Osteocyte (in vitro differentiated cells): Measurements from ENCODE around the gene ENTHD1. TPM values are rescaled to one million over a fixed set of nuclear protein-coding genes. Genes with fewer than 3 reads are reported as not detected.

Experiments used
- DNase-seq: peaks from one replicate; pipeline ENCODE4 v3.0.0; 2021; ENCODE audit warnings: mixed read lengths; ENCODE audit not compliant: unreplicated experiment; ENCODE audit errors: extremely low spot score
- H3K27ac Mint-ChIP-seq: one replicate; pipeline ENCODE4 v1.8.0; 2021; ENCODE audit warnings: mild to moderate bottlenecking, mixed read lengths; ENCODE audit not compliant: unreplicated experiment
- H3K27me3 Mint-ChIP-seq: one replicate; pipeline ENCODE4 v1.8.0; 2021; ENCODE audit warnings: mixed read lengths; ENCODE audit not compliant: unreplicated experiment
- H3K36me3 Mint-ChIP-seq: one replicate; pipeline ENCODE4 v1.8.0; 2021; ENCODE audit warnings: mixed read lengths; ENCODE audit not compliant: unreplicated experiment
- H3K4me1 Mint-ChIP-seq: one replicate; pipeline ENCODE4 v1.8.0; 2021; ENCODE audit warnings: mixed read lengths; ENCODE audit not compliant: unreplicated experiment
- H3K4me3 Mint-ChIP-seq: one replicate; pipeline ENCODE4 v1.8.0; 2021; ENCODE audit warnings: mild to moderate bottlenecking, moderate library complexity, mixed read lengths; ENCODE audit not compliant: unreplicated experiment
- H3K9me3 Mint-ChIP-seq: one replicate; pipeline ENCODE4 v1.8.0; 2021; ENCODE audit warnings: mixed read lengths; ENCODE audit not compliant: unreplicated experiment
- CTCF ChIP-seq: fragments of 200-600 bp; sonication (generic); IDR thresholded peaks from 2 replicates; pipeline ENCODE4 v1.5.0; 2021; ENCODE audit warnings: antibody characterized with exemption, mild to moderate bottlenecking, moderate library complexity
- total RNA-seq: library from RNA; stranded (reverse); gene quantifications from 2 replicates; pipeline ENCODE4 v1.2.1, GENCODE V29; 2021

The ENTHD1 gene
- total RNA-seq, 1 donor from 2014 or later, result not detected

- no peak for DNase-seq
- Mint-ChIP-seq H3K4me3 (no peak overlapping the region), H3K27ac (no peak overlapping the region), H3K4me1 (no peaks in the 10 kb centered on the region), H3K9me3 (no peaks in the 10 kb centered on the region), H3K36me3 (no peaks in the 10 kb centered on the region), H3K27me3 (peaks cover 56% of the 10 kb centered on the region)
- no peak for TF ChIP-seq CTCF
Observed at GRCh38 chr22:39935612-39936011, 42.1 kb upstream of the ENTHD1 start.

- no peak overlapping the region for H3K4me3 Mint-ChIP-seq
- no peaks in the 10 kb centered on the region for H3K4me1 Mint-ChIP-seq
- no peaks in the 10 kb centered on the region for H3K36me3 Mint-ChIP-seq
- no peak overlapping the region for H3K27ac Mint-ChIP-seq
- no peaks in the 10 kb centered on the region for H3K9me3 Mint-ChIP-seq
- peaks cover 56% of the 10 kb centered on the region for H3K27me3 Mint-ChIP-seq
- no peak for DNase-seq
- no peak for TF ChIP-seq CTCF
Observed at GRCh38 chr22:39935116-39935515, 41.6 kb upstream of the ENTHD1 start.

- TF ChIP-seq CTCF, result no peak
- Mint-ChIP-seq H3K9me3 (no peaks in the 10 kb centered on the region), H3K4me3 (no peak overlapping the region), H3K27me3 (peaks cover 56% of the 10 kb centered on the region), H3K27ac (no peak overlapping the region), H3K4me1 (no peaks in the 10 kb centered on the region), H3K36me3 (no peaks in the 10 kb centered on the region)
- DNase-seq, result no peak
Observed at GRCh38 chr22:39933741-39934140, 40.2 kb upstream of the ENTHD1 start.

GRCh38 chr22:39932918-39933649, 39.5 kb upstream of the ENTHD1 start:
- Mint-ChIP-seq H3K27ac (no peak overlapping the region), H3K4me1 (no peaks in the 10 kb centered on the region), H3K36me3 (no peaks in the 10 kb centered on the region), H3K27me3 (peaks cover 49% of the 10 kb centered on the region), H3K4me3 (no peak overlapping the region), H3K9me3 (no peaks in the 10 kb centered on the region)
- no peak for DNase-seq
- peak; percentile 43 for TF ChIP-seq CTCF

- no peaks in the 10 kb centered on the region for H3K36me3 Mint-ChIP-seq
- no peak for DNase-seq
- H3K9me3 Mint-ChIP-seq, result no peaks in the 10 kb centered on the region
- no peak overlapping the region for H3K27ac Mint-ChIP-seq
- no peak for TF ChIP-seq CTCF
- H3K27me3 Mint-ChIP-seq, result peaks cover 42% of the 10 kb centered on the region
- no peaks in the 10 kb centered on the region for H3K4me1 Mint-ChIP-seq
- no peak overlapping the region for H3K4me3 Mint-ChIP-seq
Observed at GRCh38 chr22:39932166-39932565, 38.6 kb upstream of the ENTHD1 start.
